Stimulated activated CD4-positive, alpha-beta T cell treated with anti-CD3 and anti-CD28 coated beads, Interleukin-12 subunit alpha, Interleukin-12 subunit beta, amount 100 ng/mL, for 48 hours (primary cell): ENCODE results near the gene LORICRIN.

Experiments
- DNase-seq, 3 donors: peaks; one replicate each; pipeline ENCODE4 v3.0.0-alpha.2; 2020; ENCODE audit warnings: low read depth in 2 of 3, low spot score in 1 of 3

The LORICRIN gene

DNA sequence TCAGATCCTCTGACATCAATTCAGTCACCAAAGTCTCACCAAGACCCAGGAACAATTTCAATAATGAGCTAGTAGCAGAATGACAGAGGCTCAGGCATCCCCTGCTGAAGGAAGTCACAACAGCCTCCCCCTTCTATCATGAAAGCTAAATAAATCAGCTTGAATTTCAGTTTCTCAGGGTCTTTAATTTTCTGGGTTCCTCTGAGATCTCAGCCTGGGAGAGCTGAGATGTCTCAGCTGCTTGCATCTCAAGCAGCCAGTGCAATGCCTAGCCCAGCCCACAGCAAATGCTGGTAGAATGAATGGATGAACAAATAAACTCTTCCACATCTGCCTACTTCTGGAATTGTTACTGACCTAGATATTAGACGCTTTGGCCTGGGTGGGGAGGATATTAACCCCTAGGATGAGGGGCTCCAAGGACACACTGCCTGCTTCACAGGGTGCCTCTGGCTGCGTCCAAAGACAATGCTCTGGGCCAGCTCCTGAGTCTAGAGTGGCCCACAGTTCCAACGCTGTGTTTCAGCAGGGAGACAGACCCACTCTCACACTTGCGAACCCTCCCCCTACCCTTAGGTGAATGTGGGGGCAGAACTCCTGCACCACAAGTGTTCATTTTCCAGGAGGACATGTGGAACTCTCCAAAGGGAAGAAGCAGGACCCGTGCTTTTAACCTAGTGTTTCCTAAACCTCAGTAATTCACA is 11.2 kb upstream of the LORICRIN start:
- DNase-seq: no peak

- no peak for DNase-seq
These were observed 9.3 kb upstream of the LORICRIN start for GRCh38 chr1:153250166-153250565.

- DNase-seq: no peak
These were observed 8.4 kb upstream of the LORICRIN start for GRCh38 chr1:153251087-153251486.

GRCh38 chr1:153251562-153251961 is 7.9 kb upstream of the LORICRIN start:
- DNase-seq: no peak

DNA sequence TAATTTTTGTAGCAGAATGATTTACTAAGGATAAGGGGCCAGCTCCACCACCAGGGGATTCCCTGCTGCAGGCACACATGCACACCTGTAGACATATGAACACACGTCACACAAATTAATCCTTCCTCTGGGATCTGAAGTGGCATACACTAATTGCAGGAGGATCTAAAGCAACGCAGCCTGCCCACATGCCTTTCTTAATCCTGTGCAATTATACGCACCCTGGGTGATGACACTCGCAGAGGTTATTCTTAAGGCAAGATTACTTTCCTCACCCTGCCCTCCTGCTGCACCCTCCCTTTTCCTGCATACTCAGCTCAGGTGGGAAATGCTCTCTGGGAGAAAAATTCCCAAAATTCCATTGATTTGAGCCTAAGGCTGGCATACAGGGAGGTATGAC is 7.5 kb upstream of the LORICRIN start:
- DNase-seq: no peak

GRCh38 chr1:153253076-153253475 is 6.4 kb upstream of the LORICRIN start:
- DNase-seq: no peak

GRCh38 chr1:153253693-153254092 is 5.8 kb upstream of the LORICRIN start:
- DNase-seq: no peak

- peak in 1 of 3 donors; percentile 10 for DNase-seq
These were observed 1.2 kb downstream of the LORICRIN start for GRCh38 chr1:153260585-153261280.

GRCh38 chr1:153261281-153262069 is 2.0 kb downstream of the LORICRIN start:
- DNase-seq: no peak

GRCh38 chr1:153262070-153262366 is 2.5 kb downstream of the LORICRIN start:
- DNase-seq: no peak

DNA sequence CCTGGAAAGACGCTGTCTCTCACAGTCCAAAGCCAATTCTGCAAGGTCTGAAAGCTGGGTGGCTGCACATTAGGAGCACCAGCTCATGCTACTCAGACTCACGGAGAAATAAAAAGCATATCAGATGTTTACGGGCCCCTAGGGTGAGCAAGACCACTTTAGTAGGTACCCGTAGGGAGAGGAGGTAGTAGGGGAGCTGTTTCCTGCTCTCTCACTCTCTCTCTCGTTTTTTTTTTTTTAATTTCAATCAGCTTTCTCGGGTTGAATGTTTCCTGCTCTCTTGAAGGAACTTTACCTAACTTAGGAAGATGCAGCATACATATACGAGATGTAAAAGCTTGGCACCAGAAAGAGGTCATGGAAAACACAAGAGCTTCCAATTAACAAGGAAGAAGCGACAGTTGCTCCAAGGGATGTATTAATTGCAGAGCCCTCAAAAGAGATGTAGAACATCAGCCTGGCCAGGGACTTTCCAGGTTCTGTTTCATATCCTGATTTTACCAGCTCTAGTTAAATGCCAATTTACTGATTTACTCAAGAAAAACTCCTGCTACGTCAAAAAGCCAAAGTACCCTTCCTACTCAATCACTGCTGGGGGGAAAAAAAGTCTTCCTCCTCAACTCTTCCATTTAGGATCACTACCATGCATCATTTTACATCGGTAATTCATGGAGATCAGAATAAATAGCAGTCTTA is 3.1 kb downstream of the LORICRIN start:
- DNase-seq: no peak

GRCh38 chr1:153265457-153265856 is 6.0 kb downstream of the LORICRIN start:
- no peak for DNase-seq

DNA sequence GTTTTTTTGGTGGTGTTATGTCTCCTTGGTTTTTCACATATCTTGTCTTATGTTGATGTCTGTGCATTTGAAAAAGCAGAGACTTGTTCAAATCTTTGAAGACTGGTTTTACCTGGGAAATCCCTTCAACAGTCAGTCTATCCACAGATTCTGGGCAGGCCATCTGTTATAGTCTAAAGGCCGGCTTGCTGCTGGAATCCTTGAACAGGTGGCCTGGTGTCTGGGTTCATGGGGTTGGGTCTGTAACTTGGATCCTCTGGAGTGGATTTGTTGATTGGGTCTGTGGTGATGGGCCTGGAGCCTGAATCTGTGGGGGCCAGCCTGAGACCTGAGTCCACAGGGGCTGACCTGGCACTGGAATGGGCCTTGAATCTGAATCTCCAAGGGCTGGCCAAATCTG is 12.2 kb downstream of the LORICRIN start:
- no peak for DNase-seq

- no peak for DNase-seq
These were observed 12.7 kb downstream of the LORICRIN start for GRCh38 chr1:153272186-153272585.

DNA sequence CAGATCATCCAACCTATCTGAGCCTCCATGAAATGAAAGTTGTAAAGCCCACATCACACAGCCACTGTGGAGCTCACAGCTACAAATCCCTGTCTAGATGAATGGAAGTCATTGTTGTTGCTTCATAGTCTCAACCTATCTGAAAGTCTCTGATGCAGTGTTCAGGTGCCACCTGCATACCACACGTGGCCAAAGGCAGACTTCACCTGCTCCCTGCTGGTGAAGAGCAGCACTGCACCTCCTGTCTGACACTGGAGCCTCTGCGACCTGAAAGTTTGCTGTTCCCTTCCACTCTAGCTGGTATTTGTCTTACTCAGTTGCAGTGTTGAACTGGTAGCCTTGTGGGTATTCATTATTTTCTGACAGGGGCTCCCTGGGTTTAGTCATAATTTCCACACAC is 18.4 kb downstream of the LORICRIN start:
- peak in 2 of 3 donors; percentile 34 to 37 for DNase-seq

- peak in 2 of 3 donors; percentile 6 to 14 for DNase-seq
These were observed 29.3 kb downstream of the LORICRIN start for GRCh38 chr1:153288634-153289275.

GRCh38 chr1:153291514-153291913 is 32.0 kb downstream of the LORICRIN start:
- no peak for DNase-seq

DNA sequence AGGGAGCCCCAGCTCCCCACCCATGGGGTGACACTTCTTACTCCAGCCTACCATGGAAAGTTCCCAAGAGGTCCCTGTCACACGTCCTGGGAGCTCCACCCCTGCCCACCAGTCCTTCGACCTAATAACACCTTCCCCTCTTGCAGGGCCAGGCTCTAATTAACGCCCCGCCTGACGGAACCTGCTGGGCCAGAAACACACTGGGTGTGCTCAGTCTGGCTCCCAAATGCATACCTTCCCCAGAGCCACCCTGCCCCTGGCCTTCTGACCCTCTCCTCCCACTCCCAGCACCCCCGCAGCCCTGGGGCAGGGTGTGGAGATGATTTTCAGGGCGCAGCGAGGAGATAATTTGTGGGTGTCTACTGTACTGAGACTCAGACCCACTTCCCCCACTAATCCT is 32.7 kb downstream of the LORICRIN start:
- DNase-seq: no peak

GRCh38 chr1:153292740-153293479 is 33.4 kb downstream of the LORICRIN start:
- DNase-seq: no peak

GRCh38 chr1:153293480-153293775 is 33.9 kb downstream of the LORICRIN start:
- DNase-seq: no peak

DNA sequence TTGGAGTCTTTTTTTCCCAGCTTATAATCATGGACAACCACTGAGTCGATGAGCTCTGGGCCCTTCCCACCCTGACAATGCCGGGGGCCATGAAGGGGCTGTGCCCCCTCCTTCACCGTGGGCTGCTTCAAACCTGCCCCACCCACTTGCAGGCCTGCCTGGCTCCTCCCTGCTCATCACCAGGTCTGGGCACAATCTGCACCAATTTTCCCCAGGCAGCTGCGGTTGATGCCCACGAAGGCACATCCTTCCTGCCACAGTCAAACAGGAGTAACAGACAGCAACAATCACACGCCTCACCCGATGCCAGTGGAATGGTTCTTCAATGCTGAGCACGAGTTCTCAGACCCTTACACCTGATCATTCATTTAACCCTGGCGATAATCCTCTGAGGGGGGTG is 34.4 kb downstream of the LORICRIN start:
- DNase-seq: no peak
